22Rv1 (cell line): ENCODE data around the gene AVPI1.

Experiments
- ZFX ChIP-seq: fragments of 450-650 bp; IDR thresholded peaks from 2 replicates; pipeline ENCODE4 v1.6.1; 2017; ENCODE audit warnings: antibody characterized with exemption, borderline replicate concordance
- TF ChIP-seq, protein P1 (sequence below): fragments of 450-650 bp; IDR thresholded peaks from 2 replicates; pipeline ENCODE4 v1.5.1; 2017; ENCODE audit warnings: mild to moderate bottlenecking

GRCh38 chr10:97689559-97690020, 2.5 kb upstream of the AVPI1 start:
- TF ChIP-seq, protein P1, sequence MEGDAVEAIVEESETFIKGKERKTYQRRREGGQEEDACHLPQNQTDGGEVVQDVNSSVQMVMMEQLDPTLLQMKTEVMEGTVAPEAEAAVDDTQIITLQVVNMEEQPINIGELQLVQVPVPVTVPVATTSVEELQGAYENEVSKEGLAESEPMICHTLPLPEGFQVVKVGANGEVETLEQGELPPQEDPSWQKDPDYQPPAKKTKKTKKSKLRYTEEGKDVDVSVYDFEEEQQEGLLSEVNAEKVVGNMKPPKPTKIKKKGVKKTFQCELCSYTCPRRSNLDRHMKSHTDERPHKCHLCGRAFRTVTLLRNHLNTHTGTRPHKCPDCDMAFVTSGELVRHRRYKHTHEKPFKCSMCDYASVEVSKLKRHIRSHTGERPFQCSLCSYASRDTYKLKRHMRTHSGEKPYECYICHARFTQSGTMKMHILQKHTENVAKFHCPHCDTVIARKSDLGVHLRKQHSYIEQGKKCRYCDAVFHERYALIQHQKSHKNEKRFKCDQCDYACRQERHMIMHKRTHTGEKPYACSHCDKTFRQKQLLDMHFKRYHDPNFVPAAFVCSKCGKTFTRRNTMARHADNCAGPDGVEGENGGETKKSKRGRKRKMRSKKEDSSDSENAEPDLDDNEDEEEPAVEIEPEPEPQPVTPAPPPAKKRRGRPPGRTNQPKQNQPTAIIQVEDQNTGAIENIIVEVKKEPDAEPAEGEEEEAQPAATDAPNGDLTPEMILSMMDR, result no peak
- TF ChIP-seq ZFX, result no peak
